GM12874 (cell line): ENCODE data around the gene KRTCAP2.

Experiments used
- CTCF ChIP-seq: IDR thresholded peaks from 2 replicates; pipeline ENCODE4 v1.5.1; 2011; ENCODE audit warnings: low read depth, mild to moderate bottlenecking, control low read depth, low read length, moderate library complexity; ENCODE audit not compliant: insufficient read depth

The KRTCAP2 gene

DNA sequence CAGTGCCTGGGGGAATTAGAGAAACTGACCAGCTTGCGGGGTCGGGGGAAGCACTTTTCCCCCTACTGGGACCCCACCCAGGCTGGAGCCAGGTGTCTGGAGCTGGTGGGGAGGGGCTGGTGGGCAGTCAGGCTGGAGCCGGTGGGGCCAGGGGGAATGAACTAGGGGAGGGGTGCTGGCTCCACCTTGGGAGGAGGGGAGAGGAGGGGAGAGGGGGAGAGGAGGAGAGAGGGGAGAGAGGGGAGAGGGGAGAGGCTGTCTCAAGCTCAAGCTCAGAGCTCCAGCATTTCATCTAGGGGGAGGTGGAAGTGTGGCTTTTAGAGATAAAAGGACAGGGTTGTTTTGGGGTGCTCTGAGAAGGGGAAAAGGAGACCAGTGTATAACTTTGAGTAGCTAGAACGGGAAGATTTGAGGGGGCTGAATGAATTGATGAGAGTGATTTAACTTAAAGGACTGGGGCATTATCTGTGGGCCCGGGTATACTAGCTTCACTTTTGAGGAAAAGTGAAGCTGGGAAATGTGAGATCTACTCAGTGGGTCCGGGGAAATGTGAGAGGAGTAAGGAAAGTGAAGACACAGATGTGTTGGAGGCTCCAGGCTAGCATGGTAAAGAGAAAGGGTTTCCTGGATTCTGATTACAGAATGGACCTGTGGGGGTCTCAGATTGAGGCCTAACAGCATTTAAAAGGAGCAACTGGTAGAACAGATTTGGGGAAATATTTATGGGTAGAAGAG is 42.7 kb downstream of the KRTCAP2 start:
- TF ChIP-seq CTCF: no peak

DNA sequence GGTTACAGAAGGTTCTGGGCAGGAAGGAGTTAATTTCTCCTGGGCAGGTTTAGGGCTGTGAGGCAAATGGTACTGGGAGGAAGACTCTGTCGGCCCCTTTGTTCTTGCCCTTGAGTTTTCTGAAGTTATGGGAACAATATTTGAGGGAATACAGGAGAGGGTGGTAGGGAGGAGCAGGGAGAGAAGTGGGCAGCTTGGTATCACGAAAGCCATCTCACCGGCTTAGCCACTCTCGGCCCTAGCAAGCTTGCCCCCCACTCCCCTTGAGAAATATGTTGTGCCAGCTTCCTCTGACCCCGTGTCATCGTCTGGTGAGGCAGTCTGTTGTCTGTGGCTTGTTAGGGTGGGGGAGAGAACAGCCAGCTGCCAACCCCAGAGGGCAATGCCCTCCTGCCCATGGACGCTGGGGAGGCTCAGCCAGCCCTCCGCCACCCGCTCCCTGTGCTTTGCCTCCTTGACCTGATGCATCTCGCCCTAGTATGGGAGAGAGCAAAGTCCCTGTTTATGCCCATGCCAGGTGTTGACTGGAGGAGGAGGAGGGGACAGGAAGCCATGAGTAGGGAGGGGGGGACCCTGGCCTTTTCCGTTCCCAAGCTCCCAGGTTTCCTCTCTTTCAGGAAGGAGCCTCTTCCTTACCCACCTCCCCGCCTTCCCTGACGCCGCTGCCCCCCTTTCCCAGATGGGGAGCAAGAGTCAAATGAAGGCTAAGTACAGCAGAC is 44.2 kb downstream of the KRTCAP2 start:
- TF ChIP-seq CTCF: no peak

GRCh38 chr1:155127967-155128754 is 44.9 kb downstream of the KRTCAP2 start:
- TF ChIP-seq CTCF: no peak

GRCh38 chr1:155127105-155127966 is 45.8 kb downstream of the KRTCAP2 start, which contains the start of gene EFNA1:
Gene EFNA1 (plus strand): TSS chr1:155127876. CDS start chr1:155127978, 102 bp downstream.
- TF ChIP-seq CTCF: no peak

DNA sequence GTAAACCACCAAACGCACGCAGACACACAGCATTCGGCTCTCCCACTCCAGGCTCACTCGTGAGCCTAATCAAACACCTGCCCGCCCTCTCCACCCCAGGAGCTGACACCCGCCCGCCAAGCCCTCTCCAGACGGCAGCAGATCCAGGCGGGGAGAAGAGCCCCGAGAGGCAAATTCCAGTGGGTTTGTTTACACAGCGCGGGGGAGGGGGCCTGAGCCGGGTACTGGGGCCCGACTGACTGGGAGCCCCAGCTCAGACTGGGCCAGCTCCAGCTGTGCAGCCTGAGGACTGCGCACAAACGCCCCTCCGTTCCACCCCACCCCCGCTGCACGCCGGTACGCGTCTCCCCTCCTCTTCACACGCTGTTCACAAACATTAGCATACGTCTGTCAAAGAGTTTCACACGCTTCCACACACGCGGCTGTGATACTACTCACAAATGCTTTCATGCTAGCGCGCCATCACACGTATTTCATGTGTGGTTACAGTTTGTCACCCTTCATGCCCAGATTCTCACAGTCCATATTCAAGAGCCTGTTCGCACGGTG is 46.5 kb downstream of the KRTCAP2 start:
- TF ChIP-seq CTCF: no peak

GRCh38 chr1:155125946-155126555 is 47.1 kb downstream of the KRTCAP2 start:
- no peak for TF ChIP-seq CTCF
